K562 (cell line): ENCODE measurements around the gene CCDC17. TPM values are rescaled to one million over a fixed set of nuclear protein-coding genes. Genes with fewer than 3 reads are reported as not detected.
A peak's percentile ranks its signal among the peaks of the same experiment; 100 is the strongest.

ENCODE experiments used
- ADNP ChIP-seq: fragments of 200-800 bp; sonication (Bioruptor generic); IDR thresholded peaks from 2 replicates; pipeline ENCODE4 v1.6.1; 2016; ENCODE audit warnings: missing genetic modification characterization, missing compliant biosample characterization
- ARID3A ChIP-seq: IDR thresholded peaks from 2 replicates; pipeline ENCODE4 v1.6.1; 2012; ENCODE audit warnings: low read depth, low read length, improper control_type of control experiment, borderline replicate concordance
- BCOR ChIP-seq: fragments of 450-650 bp; IDR thresholded peaks from 2 replicates; pipeline ENCODE4 v1.6.1; 2016
- CBX2 ChIP-seq: fragments of 200-600 bp; sonication (generic); IDR thresholded peaks from one replicate; pipeline ENCODE4 v1.6.1; 2012; ENCODE audit warnings: mild to moderate bottlenecking, low read length, inconsistent platforms; ENCODE audit not compliant: insufficient read depth, poor library complexity, severe bottlenecking
- CC2D1A ChIP-seq: fragments of 450-650 bp; IDR thresholded peaks from 2 replicates; pipeline ENCODE4 v1.6.1; 2017; ENCODE audit warnings: mild to moderate bottlenecking
- DNMT1 ChIP-seq: fragments of 450-650 bp; IDR thresholded peaks from 2 replicates; pipeline ENCODE4 v1.6.1; 2016; ENCODE audit warnings: antibody characterized with exemption, mild to moderate bottlenecking
- ELF4 ChIP-seq: fragments of 450-650 bp; formaldehyde crosslinking; IDR thresholded peaks from 2 replicates; pipeline ENCODE4 v1.4.0; 2022; ENCODE audit warnings: missing genetic modification characterization
- ETS2 ChIP-seq: IDR thresholded peaks from 2 replicates; pipeline ENCODE4 v1.6.1; 2016; ENCODE audit warnings: borderline replicate concordance, missing genetic modification characterization, mild to moderate bottlenecking, moderate library complexity, missing compliant biosample characterization; ENCODE audit not compliant: poor library complexity, severe bottlenecking
- FOXJ2 ChIP-seq: fragments of 200-800 bp; sonication (Bioruptor generic); IDR thresholded peaks from 2 replicates; pipeline ENCODE4 v1.6.1; 2016; ENCODE audit warnings: missing genetic modification characterization, missing compliant biosample characterization
- FOXP1 ChIP-seq: sonication (generic); formaldehyde crosslinking; IDR thresholded peaks from 2 replicates; pipeline ENCODE4 v1.8.0; 2022; ENCODE audit warnings: mild to moderate bottlenecking, missing genetic modification reagents
- FUS ChIP-seq: fragments of 200-400 bp; formaldehyde crosslinking; optimal IDR thresholded peaks from 2 replicates; pipeline ENCODE3; 2017; ENCODE audit warnings: low read depth, low read length
- HMG20A ChIP-seq: fragments of 450-650 bp; formaldehyde crosslinking; conservative IDR thresholded peaks from 2 replicates; pipeline ENCODE4 v1.4.0; 2020; ENCODE audit warnings: mild to moderate bottlenecking, mixed read lengths
- HMGN3 ChIP-seq: IDR thresholded peaks from 2 replicates; pipeline ENCODE4 v1.6.1; 2011; ENCODE audit warnings: borderline replicate concordance, low read depth, mild to moderate bottlenecking, mixed read lengths, low read length; ENCODE audit not compliant: insufficient read length; ENCODE audit errors: extremely low read depth
- POLR2B ChIP-seq: fragments of 450-650 bp; IDR thresholded peaks from 2 replicates; pipeline ENCODE4 v1.6.1; 2018; ENCODE audit warnings: low read depth; ENCODE audit not compliant: partially characterized antibody
- TAF1 ChIP-seq: IDR thresholded peaks from 2 replicates; pipeline ENCODE4 v1.6.1; 2011; ENCODE audit warnings: mild to moderate bottlenecking, low read length, moderate library complexity; ENCODE audit not compliant: insufficient read depth, control insufficient read depth, severe bottlenecking; ENCODE audit errors: extremely low read depth
- TAL1 ChIP-seq: fragments of 450-650 bp; IDR thresholded peaks from 2 replicates; pipeline ENCODE4 v1.6.1; 2016; ENCODE audit warnings: mild to moderate bottlenecking
- U2AF1 ChIP-seq: fragments of 200-400 bp; formaldehyde crosslinking; optimal IDR thresholded peaks from 2 replicates; pipeline ENCODE3; 2017; ENCODE audit warnings: mild to moderate bottlenecking, low read depth, low read length, moderate library complexity
- ZEB2 ChIP-seq: fragments of 450-650 bp; IDR thresholded peaks from 2 replicates; pipeline ENCODE4 v1.6.1; 2016
- ZNF253 ChIP-seq: fragments of 250-450 bp; sonication (Bioruptor Pico); conservative IDR thresholded peaks from 2 replicates; pipeline ENCODE4 v1.6.1; 2021; ENCODE audit warnings: mild to moderate bottlenecking
- ZNF444 ChIP-seq: fragments of 250-450 bp; sonication (Bioruptor Pico); IDR thresholded peaks from 2 replicates; pipeline ENCODE4 v1.4.0; 2020; ENCODE audit warnings: mild to moderate bottlenecking, moderate library complexity
- ZNF57 ChIP-seq: fragments of 450-650 bp; formaldehyde crosslinking; IDR thresholded peaks from 2 replicates; pipeline ENCODE4 v1.4.0; 2020; ENCODE audit warnings: mild to moderate bottlenecking, moderate library complexity
- polyA plus RNA-seq, 8 experiments: library from polyadenylated mRNA; depleted of rRNA in 4 of 8; stranded (reverse) in 5 of 8; unstranded in 3 of 8; fragments of >200 nt; fragmentation: Nextera tagmentation in 2 of 8; fragmentation: Illumina TruSeq in 1 of 8; extraction: Ambion mirVana in 2 of 8; extraction: Trizol in 1 of 8; gene quantifications; 2 replicates each; pipeline versions ENCODE4 v1.2.1 to v1.2.3, GENCODE V29; 2011 to 2014; ENCODE audit warnings: inconsistent platforms in 1 of 8, missing spikeins in 1 of 8
- total RNA-seq, 7 experiments: library from RNA; depleted of rRNA in 6 of 7; stranded (reverse); fragments of >200 nt in 6 of 7; fragmentation: Illumina TruSeq in 2 of 7; extraction: Trizol in 2 of 7; gene quantifications; 2 replicates each; pipeline versions ENCODE4 v1.2.1 to v1.2.3, GENCODE V29; 2011 to 2021; ENCODE audit warnings: low replicate concordance in 1 of 7
- TF ChIP-seq, protein P1 (sequence below), 3 experiments: fragments of 200-800 bp in 1 of 3; sonication (Bioruptor generic) in 1 of 3; sonication (generic) in 1 of 3; formaldehyde crosslinking in 1 of 3; IDR thresholded peaks; 2 replicates each; pipeline versions ENCODE4 v1.6.1 to v1.8.0; 2016 to 2022; ENCODE audit warnings: mild to moderate bottlenecking in 2 of 3, missing compliant biosample characterization in 2 of 3, missing genetic modification characterization in 2 of 3, missing genetic modification reagents in 1 of 3
- TF ChIP-seq, protein P2 (sequence below), 2 experiments: fragments of 200-800 bp in 1 of 2; sonication (Bioruptor generic) in 1 of 2; sonication (generic) in 1 of 2; formaldehyde crosslinking in 1 of 2; IDR thresholded peaks in 1 of 2; conservative IDR thresholded peaks in 1 of 2; 2 replicates each; pipeline versions ENCODE4 v1.5.0 to v1.6.1; 2016 to 2020; ENCODE audit warnings: missing compliant biosample characterization in 1 of 2, missing genetic modification characterization in 1 of 2, missing genetic modification reagents in 1 of 2

Gene CCDC17
- total and polyA plus RNA-seq, 9 of the 15 experiments (the other 6 are each of a cell fraction or from before 2014, with no cell fraction given), result 0.20 to 2.4 (median 0.85) TPM

GRCh38 chr1:45583666-45584350 is 40.0 kb downstream of the CCDC17 start, which contains the start of gene NASP (continued):
- TF ChIP-seq, protein P1, sequence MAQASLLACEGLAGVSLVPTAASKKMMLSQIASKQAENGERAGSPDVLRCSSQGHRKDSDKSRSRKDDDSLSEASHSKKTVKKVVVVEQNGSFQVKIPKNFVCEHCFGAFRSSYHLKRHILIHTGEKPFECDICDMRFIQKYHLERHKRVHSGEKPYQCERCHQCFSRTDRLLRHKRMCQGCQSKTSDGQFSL (CRISPR knock-in tag; IDR thresholded peaks at IDR 0.05), result no peak; the same call in 1 of the 2 replicates
- TF ChIP-seq, protein P1 (tag; IDR thresholded peaks at IDR 0.05), result no peak
- TF ChIP-seq ZEB2 (peak; percentile 58; the same call in 1 of the 2 replicates), ELF4 (CRISPR knock-in tag) (no peak), TAF1 (peak; percentile 98), FUS (no peak), CC2D1A (peak; percentile 53; the same call in 1 of the 2 replicates), U2AF1 (peak; percentile 62), POLR2B (peak; percentile 100), DNMT1 (no peak), ARID3A (no peak), FOXP1 (CRISPR knock-in tag) (peak; percentile 18; the same call in 1 of the 2 replicates), CBX2 (no peak), ADNP (no peak), TAL1 (peak; percentile 35), ETS2 (tag) (no peak), FOXJ2 (tag) (no peak), HMG20A (CRISPR knock-in tag) (no peak), HMGN3 (no peak), ZNF444 (CRISPR knock-in tag) (no peak), ZNF253 (CRISPR knock-in tag) (no peak), BCOR (0 out of 2 replicates have a peak, but pooled peaks have one; percentile 28), ZNF57 (CRISPR knock-in tag) (no peak)
- TF ChIP-seq, protein P2, sequence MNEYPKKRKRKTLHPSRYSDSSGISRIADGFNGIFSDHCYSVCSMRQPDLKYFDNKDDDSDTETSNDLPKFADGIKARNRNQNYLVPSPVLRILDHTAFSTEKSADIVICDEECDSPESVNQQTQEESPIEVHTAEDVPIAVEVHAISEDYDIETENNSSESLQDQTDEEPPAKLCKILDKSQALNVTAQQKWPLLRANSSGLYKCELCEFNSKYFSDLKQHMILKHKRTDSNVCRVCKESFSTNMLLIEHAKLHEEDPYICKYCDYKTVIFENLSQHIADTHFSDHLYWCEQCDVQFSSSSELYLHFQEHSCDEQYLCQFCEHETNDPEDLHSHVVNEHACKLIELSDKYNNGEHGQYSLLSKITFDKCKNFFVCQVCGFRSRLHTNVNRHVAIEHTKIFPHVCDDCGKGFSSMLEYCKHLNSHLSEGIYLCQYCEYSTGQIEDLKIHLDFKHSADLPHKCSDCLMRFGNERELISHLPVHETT (CRISPR knock-in tag; conservative IDR thresholded peaks at IDR 0.05 in 1 of 2, IDR thresholded peaks at IDR 0.05 in 1 of 2), result peak in 1 of 2 experiments; percentile 72; a peak in 2 of 4 replicates
